SU-DHL-6 (cell line): ENCODE measurements around the gene TANGO2.

ENCODE experiments used
- H2AFZ ChIP-seq: fragments of 200-600 bp; sonication (generic); 2 replicates; pipeline ENCODE4 v1.6.1; 2014; ENCODE audit warnings: low read depth, mild to moderate bottlenecking, moderate library complexity, mixed read lengths, antibody characterized with exemption, low read length; ENCODE audit not compliant: severe bottlenecking
- H3F3A ChIP-seq: fragments of 200-600 bp; shearing (Covaris generic); 2 replicates; pipeline ENCODE4 v1.6.0; 2016; ENCODE audit warnings: antibody characterized with exemption, mild to moderate bottlenecking; ENCODE audit not compliant: insufficient read depth
- H3K27ac ChIP-seq: fragments of 200-600 bp; sonication (generic); 2 replicates; pipeline ENCODE4 v1.5.1; 2016; ENCODE audit warnings: low read depth, mild to moderate bottlenecking, low read length, moderate library complexity, mixed read lengths
- H3K27me3 ChIP-seq: fragments of 200-600 bp; sonication (generic), shearing (Covaris generic); 2 replicates; pipeline ENCODE4 v1.6.0; 2014; ENCODE audit warnings: mild to moderate bottlenecking, low read length
- H3K36me3 ChIP-seq: fragments of 200-600 bp; sonication (generic); 2 replicates; pipeline ENCODE4 v1.6.1; 2014; ENCODE audit warnings: mild to moderate bottlenecking, low read length, mixed read lengths
- H3K4me2 ChIP-seq: fragments of 300-600, 200-600 bp; shearing (Covaris generic), sonication (generic); 2 replicates; pipeline ENCODE4 v1.6.0; 2014; ENCODE audit warnings: low read length, low read depth, mild to moderate bottlenecking; ENCODE audit not compliant: poor library complexity, severe bottlenecking
- H3K4me3 ChIP-seq: fragments of 200-600 bp; sonication (generic); 2 replicates; pipeline ENCODE4 v1.5.1; 2014; ENCODE audit warnings: antibody characterized with exemption, low read length, mild to moderate bottlenecking, mixed read lengths; ENCODE audit not compliant: insufficient read depth, poor library complexity, severe bottlenecking
- H3K79me2 ChIP-seq: fragments of 200-600 bp; sonication (generic); 2 replicates; pipeline ENCODE4 v1.6.1; 2014; ENCODE audit warnings: mild to moderate bottlenecking, low read length, moderate library complexity; ENCODE audit not compliant: insufficient read depth
- H3K9ac ChIP-seq: fragments of 200-600 bp; sonication (generic); 2 replicates; pipeline ENCODE4 v1.7.0; 2014; ENCODE audit warnings: mild to moderate bottlenecking, low read length
- H3K9me2 ChIP-seq: fragments of 200-600 bp; sonication (generic); replicated peaks from 2 replicates; pipeline ENCODE4 v1.6.1; 2014; ENCODE audit warnings: low read length; ENCODE audit not compliant: insufficient read depth
- H3K9me3 ChIP-seq: fragments of 200-600 bp; sonication (generic); 2 replicates; pipeline ENCODE4 v1.6.1; 2014; ENCODE audit warnings: low read length, mixed read lengths; ENCODE audit not compliant: insufficient read depth
- H4K20me1 ChIP-seq: fragments of 200-600 bp; sonication (generic); 2 replicates; pipeline ENCODE4 v1.6.1; 2014; ENCODE audit warnings: low read depth, mild to moderate bottlenecking, antibody characterized with exemption, low read length, moderate library complexity, mixed read lengths
- EZH2phosphoT487 ChIP-seq: fragments of 200-600 bp; sonication (generic), shearing (Covaris generic); conservative IDR thresholded peaks from 2 replicates; pipeline ENCODE4 v1.6.1; 2018; ENCODE audit warnings: mild to moderate bottlenecking, antibody characterized with exemption, low read length, moderate library complexity, mixed read lengths
- TF ChIP-seq, protein P1 (sequence below): fragments of 200-600 bp; sonication (generic); IDR thresholded peaks from one replicate; pipeline ENCODE4 v1.5.1; 2017; ENCODE audit warnings: antibody characterized with exemption, mild to moderate bottlenecking, low read length, moderate library complexity; ENCODE audit not compliant: insufficient read depth, poor library complexity, severe bottlenecking

TANGO2 gene

DNA sequence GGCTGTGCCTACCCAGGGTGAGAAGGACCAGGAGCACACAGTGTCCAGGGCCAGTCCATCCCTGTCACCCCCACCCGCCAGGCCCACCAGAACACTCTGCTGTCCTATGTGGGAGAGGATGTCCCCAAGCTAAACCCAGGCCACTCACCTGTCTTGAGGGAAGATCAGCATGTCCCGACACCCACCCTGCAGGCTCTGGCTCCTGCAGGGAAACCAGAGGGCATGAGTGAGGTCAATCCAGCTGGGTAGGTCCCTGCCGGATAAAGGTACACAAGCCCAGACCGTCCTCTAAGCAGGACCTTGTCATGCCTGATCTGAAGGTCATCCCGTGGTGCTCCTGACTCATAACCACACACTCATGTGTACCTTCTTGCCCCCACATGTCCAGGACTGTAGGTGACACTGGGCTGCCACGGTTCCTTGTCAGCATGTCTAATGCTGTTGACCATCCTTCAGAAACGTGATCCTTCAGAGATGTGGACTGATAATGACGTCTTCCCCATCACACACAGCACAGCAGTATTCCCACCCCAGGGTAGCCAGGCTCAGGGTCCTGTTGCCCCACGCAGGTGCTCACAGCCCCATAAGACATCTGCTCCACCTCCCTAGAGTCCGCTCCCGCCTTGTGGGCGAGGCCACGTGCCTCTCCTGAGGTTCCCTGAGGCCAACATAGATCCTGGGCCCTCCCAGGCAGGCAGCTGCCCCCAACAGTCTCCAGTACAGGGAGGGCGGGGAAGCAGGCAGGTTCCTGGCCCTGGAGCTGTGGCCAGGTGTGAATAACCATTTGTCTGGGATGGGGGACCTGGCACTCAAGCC lies 10.4 kb upstream of the TANGO2 start:
- TF ChIP-seq, protein P1, sequence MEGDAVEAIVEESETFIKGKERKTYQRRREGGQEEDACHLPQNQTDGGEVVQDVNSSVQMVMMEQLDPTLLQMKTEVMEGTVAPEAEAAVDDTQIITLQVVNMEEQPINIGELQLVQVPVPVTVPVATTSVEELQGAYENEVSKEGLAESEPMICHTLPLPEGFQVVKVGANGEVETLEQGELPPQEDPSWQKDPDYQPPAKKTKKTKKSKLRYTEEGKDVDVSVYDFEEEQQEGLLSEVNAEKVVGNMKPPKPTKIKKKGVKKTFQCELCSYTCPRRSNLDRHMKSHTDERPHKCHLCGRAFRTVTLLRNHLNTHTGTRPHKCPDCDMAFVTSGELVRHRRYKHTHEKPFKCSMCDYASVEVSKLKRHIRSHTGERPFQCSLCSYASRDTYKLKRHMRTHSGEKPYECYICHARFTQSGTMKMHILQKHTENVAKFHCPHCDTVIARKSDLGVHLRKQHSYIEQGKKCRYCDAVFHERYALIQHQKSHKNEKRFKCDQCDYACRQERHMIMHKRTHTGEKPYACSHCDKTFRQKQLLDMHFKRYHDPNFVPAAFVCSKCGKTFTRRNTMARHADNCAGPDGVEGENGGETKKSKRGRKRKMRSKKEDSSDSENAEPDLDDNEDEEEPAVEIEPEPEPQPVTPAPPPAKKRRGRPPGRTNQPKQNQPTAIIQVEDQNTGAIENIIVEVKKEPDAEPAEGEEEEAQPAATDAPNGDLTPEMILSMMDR, result no peak
- TF ChIP-seq EZH2phosphoT487, result no peak
- Histone ChIP-seq H3K9me3 (no peaks in the 10 kb centered on the region), H3F3A (no peaks in the 10 kb centered on the region), H3K9me2 (no peaks in the 10 kb centered on the region), H3K27me3 (no peaks in the 10 kb centered on the region), H3K4me2 (no peak overlapping the region), H3K9ac (no peak overlapping the region), H2AFZ (no peak overlapping the region), H3K36me3 (no peaks in the 10 kb centered on the region), H3K79me2 (no peaks in the 10 kb centered on the region), H3K4me3 (no peak overlapping the region), H3K27ac (no peak overlapping the region), H4K20me1 (no peaks in the 10 kb centered on the region)

DNA sequence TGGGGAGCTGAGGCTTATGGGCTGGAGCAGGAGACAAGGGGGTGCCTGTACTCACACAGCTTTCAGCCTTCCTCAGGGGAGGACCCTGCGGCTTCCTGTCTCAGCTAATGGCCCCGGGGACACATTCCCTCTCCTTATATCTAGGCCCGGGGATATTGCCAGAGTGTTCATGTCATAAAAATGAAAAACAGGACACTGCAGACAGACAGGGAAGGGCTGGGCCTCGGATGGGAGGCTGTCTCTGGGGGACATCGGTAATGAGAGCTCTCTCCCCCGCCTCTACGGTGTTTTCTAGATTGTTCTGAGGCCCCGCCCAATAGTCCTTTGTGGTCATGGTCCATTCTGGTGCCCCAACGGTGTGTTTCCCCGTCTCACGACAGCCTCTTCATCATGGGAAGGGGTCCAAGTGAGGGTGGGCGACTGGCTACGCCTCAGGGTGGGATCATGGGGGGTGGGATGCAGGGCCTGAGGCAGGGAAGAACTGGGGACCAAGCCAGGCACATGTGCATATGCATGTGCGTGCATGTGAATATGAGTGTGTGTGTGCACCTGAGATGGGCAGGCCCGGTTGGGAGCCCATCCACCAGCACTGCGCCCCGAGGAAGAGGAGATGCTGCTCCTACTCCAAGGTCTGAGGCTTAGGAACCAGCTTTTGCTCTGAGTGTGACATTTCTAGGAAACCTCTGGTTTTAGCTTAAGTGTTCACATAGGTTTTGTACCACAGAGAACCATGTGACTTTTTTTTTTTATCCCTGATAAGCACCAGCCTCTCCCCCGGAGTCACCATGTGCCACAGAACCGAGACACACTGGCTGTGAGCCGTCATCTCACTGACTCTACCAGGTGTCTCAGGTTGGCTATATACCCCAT lies 9.6 kb upstream of the TANGO2 start:
- Histone ChIP-seq H3K36me3 (no peaks in the 10 kb centered on the region), H3F3A (no peaks in the 10 kb centered on the region), H3K79me2 (no peaks in the 10 kb centered on the region), H4K20me1 (no peaks in the 10 kb centered on the region), H3K27me3 (no peaks in the 10 kb centered on the region), H3K9ac (no peak overlapping the region), H3K9me2 (no peaks in the 10 kb centered on the region), H2AFZ (no peak overlapping the region), H3K4me3 (no peak overlapping the region), H3K9me3 (no peaks in the 10 kb centered on the region), H3K4me2 (no peak overlapping the region), H3K27ac (no peak overlapping the region)
- no peak for TF ChIP-seq EZH2phosphoT487
- TF ChIP-seq, protein P1, result no peak

DNA sequence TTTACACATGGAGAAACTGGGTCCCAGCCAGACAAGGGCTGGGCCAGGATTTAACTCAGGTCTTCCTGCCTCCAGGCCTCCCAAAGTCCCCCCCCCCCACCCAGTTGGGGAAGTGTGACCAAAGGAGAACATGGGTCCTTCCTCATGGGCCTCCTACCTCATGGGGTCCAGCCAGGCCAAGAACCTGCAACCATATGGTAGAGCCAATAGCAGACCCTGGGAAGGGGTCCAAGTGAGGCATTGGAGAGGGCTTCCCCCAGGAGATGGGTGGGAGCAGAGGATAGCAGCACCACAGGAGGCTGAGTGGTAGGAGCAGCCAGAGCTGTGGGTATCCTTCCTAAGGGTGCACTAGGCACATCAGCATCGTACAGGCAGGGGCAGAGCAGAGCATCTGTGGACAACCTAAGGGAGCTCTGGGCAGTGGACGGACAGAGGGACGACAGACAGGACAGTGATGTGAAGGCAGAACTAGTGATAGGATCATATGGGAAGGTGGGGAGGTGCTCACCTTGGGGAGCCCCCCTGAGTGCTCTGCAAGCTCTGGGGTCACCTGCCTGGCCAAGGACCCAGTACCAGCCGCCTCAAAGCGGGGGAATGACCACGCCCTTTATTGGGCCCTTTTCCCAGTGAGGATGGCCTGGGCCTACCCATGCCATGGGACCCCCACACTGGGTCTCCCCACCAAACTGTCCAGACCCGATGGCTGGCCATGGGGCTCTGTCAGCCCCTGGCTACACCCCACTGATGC lies 8.7 kb upstream of the TANGO2 start:
- no peak overlapping the region for H2AFZ ChIP-seq
- no peaks in the 10 kb centered on the region for H3F3A ChIP-seq
- H3K4me3 ChIP-seq, result no peak overlapping the region
- H3K27me3 ChIP-seq, result no peaks in the 10 kb centered on the region
- H3K36me3 ChIP-seq, result no peaks in the 10 kb centered on the region
- no peaks in the 10 kb centered on the region for H3K9me3 ChIP-seq
- H4K20me1 ChIP-seq, result no peaks in the 10 kb centered on the region
- no peaks in the 10 kb centered on the region for H3K9me2 ChIP-seq
- H3K9ac ChIP-seq, result no peak overlapping the region
- H3K4me2 ChIP-seq, result no peak overlapping the region
- no peak overlapping the region for H3K27ac ChIP-seq
- TF ChIP-seq, protein P1, result no peak
- no peak for TF ChIP-seq EZH2phosphoT487
- no peaks in the 10 kb centered on the region for H3K79me2 ChIP-seq
